HUES6 (cell line): Measurements from ENCODE around the gene PMS1.
"Not testable (repeated sequence)": the region's sequence is repeated elsewhere in the genome, so short reads cannot be mapped to it uniquely, and the experiment has no call there.

ENCODE experiments used
- H3K27ac ChIP-seq: 2 replicates; pipeline ENCODE4 v1.7.0; 2013; ENCODE audit warnings: low read depth, mild to moderate bottlenecking, low read length, inconsistent platforms
- H3K27me3 ChIP-seq: 2 replicates; pipeline ENCODE4 v1.6.1; 2013; ENCODE audit warnings: low read length; ENCODE audit not compliant: control insufficient read depth, insufficient read depth
- H3K36me3 ChIP-seq: 2 replicates; pipeline ENCODE4 v1.6.1; 2013; ENCODE audit warnings: low read length; ENCODE audit not compliant: control insufficient read depth, insufficient read depth
- H3K4me1 ChIP-seq: 2 replicates; pipeline ENCODE4 v1.6.1; 2013; ENCODE audit warnings: low read length; ENCODE audit not compliant: control insufficient read depth, insufficient read depth
- H3K4me3 ChIP-seq: 2 replicates; pipeline ENCODE4 v1.5.1; 2013; ENCODE audit warnings: low read depth, low read length
- H3K9ac ChIP-seq: one replicate; pipeline ENCODE4 v1.6.1; 2013; ENCODE audit warnings: mild to moderate bottlenecking, low read length
- H3K9me3 ChIP-seq: 2 replicates; pipeline ENCODE4 v1.6.1; 2013; ENCODE audit warnings: low read depth, low read length; ENCODE audit not compliant: control insufficient read depth, insufficient read depth

PMS1 gene

GRCh38 chr2:189783927-189784867, at the start of gene PMS1, which contains the start of gene ORMDL1:
Gene PMS1, plus strand, starts transcription at chr2:189784450. Its CDS starts 7,360 bp downstream, at chr2:189791810.
Gene ORMDL1, minus strand, starts transcription at chr2:189784339. Its CDS starts 1,744 bp downstream, at chr2:189782595.
- Histone ChIP-seq H3K27me3 (no peaks in the 10 kb centered on the region), H3K36me3 (peaks cover 41% of the 10 kb centered on the region), H3K9ac (peak within 1 kb of the TSS; percentile 89), H3K9me3 (no peaks in the 10 kb centered on the region), H3K4me1 (peaks cover 7% of the 10 kb centered on the region; the same call in 1 of the 2 replicates), H3K4me3 (peak within 1 kb of the TSS; percentile 91), H3K27ac (peak within 1 kb of the TSS; percentile 88)

GRCh38 chr2:189751080-189751658, 33.1 kb upstream of the PMS1 start:
- no peaks in the 10 kb centered on the region for H3K27me3 ChIP-seq
- no peaks in the 10 kb centered on the region for H3K9me3 ChIP-seq
- no peak overlapping the region for H3K4me3 ChIP-seq
- H3K27ac ChIP-seq, result no peak overlapping the region
- H3K9ac ChIP-seq, result no peak overlapping the region
- H3K4me1 ChIP-seq, result no peaks in the 10 kb centered on the region
- H3K36me3 ChIP-seq, result peaks cover 43% of the 10 kb centered on the region

GRCh38 chr2:189756311-189756952, 27.8 kb upstream of the PMS1 start:
- Histone ChIP-seq H3K36me3 (peaks cover 20% of the 10 kb centered on the region), H3K9me3 (no peaks in the 10 kb centered on the region), H3K27ac (no peak overlapping the region), H3K9ac (no peak overlapping the region), H3K4me3 (no peak overlapping the region), H3K27me3 (no peaks in the 10 kb centered on the region), H3K4me1 (no peaks in the 10 kb centered on the region)

- H3K9ac ChIP-seq, H3K27me3 ChIP-seq, H3K36me3 ChIP-seq, H3K27ac ChIP-seq, H3K9me3 ChIP-seq, H3K4me3 ChIP-seq, H3K4me1 ChIP-seq: not testable (repeated sequence)
These were observed 24.1 kb upstream of the PMS1 start for GRCh38 chr2:189760154-189760553.

- Histone ChIP-seq H3K9ac (peak overlapping the region; percentile 86), H3K27ac (peak overlapping the region; percentile 92), H3K4me3 (peak overlapping the region; percentile 80), H3K27me3 (no peaks in the 10 kb centered on the region), H3K4me1 (no peaks in the 10 kb centered on the region), H3K9me3 (no peaks in the 10 kb centered on the region), H3K36me3 (peaks cover 6% of the 10 kb centered on the region; the same call in 1 of the 2 replicates)
These were observed 22.1 kb upstream of the PMS1 start for GRCh38 chr2:189762229-189762550.

GRCh38 chr2:189762551-189763298, 21.5 kb upstream of the PMS1 start, which contains the start of gene OSGEPL1:
Gene OSGEPL1, minus strand, starts transcription at chr2:189762792. Its CDS starts 1,152 bp downstream, at chr2:189761640.
- H3K27me3 ChIP-seq, result no peaks in the 10 kb centered on the region
- H3K9ac ChIP-seq, result peak within 1 kb of the TSS; percentile 86
- H3K27ac ChIP-seq, result peak within 1 kb of the TSS; percentile 92
- H3K4me1 ChIP-seq, result no peaks in the 10 kb centered on the region
- peaks cover 7% of the 10 kb centered on the region; the same call in 1 of the 2 replicates for H3K36me3 ChIP-seq
- H3K9me3 ChIP-seq, result no peaks in the 10 kb centered on the region
- peak within 1 kb of the TSS; percentile 80 for H3K4me3 ChIP-seq

GRCh38 chr2:189763908-189764661, 20.2 kb upstream of the PMS1 start:
- Histone ChIP-seq H3K27ac (no peak overlapping the region), H3K9me3 (no peaks in the 10 kb centered on the region), H3K36me3 (peaks cover 13% of the 10 kb centered on the region; the same call in 1 of the 2 replicates), H3K27me3 (no peaks in the 10 kb centered on the region), H3K9ac (no peak overlapping the region), H3K4me3 (no peak overlapping the region), H3K4me1 (no peaks in the 10 kb centered on the region)

GRCh38 chr2:189770590-189771322, 13.5 kb upstream of the PMS1 start:
- Histone ChIP-seq H3K9ac (no peak overlapping the region), H3K27ac (no peak overlapping the region), H3K9me3 (no peaks in the 10 kb centered on the region), H3K36me3 (peaks cover 69% of the 10 kb centered on the region), H3K27me3 (no peaks in the 10 kb centered on the region), H3K4me1 (no peaks in the 10 kb centered on the region), H3K4me3 (no peak overlapping the region)

GRCh38 chr2:189772212-189772611, 12.0 kb upstream of the PMS1 start:
- Histone ChIP-seq H3K36me3 (peaks cover 77% of the 10 kb centered on the region), H3K9me3 (no peaks in the 10 kb centered on the region), H3K27ac (no peak overlapping the region), H3K4me1 (no peaks in the 10 kb centered on the region), H3K4me3 (no peak overlapping the region), H3K9ac (no peak overlapping the region), H3K27me3 (no peaks in the 10 kb centered on the region)
